Measurements from ENCODE around the gene MVD. TPM values are rescaled to one million over a fixed set of nuclear protein-coding genes. Genes with fewer than 3 reads are reported as not detected.

The MVD gene
- total and polyA plus RNA-seq, 2 of the 13 experiments (the other 11 are each of a cell fraction or from before 2014, with no cell fraction given) = 28.1 to 187 TPM

DNA sequence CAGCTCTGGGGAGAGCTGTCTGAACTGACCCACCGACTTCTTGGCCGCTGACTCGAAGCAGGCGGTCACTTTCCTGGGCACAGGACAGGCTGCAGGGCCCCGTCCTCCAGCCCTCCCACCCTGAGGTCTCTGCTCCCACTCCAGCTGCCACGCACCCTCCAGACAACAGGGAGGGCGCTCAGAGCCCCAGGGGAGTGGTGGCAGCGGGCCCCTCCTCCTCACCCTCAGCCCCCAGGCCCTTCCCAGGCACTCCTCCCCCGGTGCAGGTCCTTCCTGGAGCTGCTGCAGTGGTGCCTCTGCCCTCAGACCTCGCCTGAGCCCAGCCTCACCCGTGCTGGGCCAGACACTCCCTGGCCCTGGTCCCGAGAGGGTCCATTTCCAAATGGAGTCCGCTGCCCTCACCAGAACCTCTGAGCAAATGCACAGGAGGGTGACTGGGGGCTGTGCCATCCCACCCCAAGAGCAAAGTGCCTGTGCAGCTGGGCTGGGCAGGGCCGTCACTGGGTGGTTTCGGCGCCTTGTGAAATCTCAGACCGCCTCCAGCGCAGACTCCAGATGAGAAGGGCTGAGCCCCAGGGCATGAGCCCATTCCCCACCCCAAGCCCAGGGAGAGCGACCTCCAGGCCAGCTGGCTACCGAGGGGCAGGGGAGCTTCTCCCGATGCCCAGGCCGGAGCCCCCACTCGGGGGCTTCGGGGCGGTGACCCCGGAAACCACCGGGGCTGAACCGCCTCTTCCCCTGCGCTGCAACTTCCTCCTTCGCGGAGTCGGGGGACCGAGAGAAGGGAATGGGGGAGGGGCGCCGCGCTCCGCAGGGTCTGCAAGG is 12.8 kb downstream of the MVD start (continued):
- TF ChIP-seq ZNF7 (CRISPR knock-in tag; IDR thresholded peaks at IDR 0.05) (no peak), ZNF331 (CRISPR knock-in tag; IDR thresholded peaks at IDR 0.05) (0 out of 2 replicates have a peak, but pooled peaks have one; percentile 12), ZFP82 (CRISPR knock-in tag; IDR thresholded peaks at IDR 0.05; ENCODE audit: borderline replicate concordance) (no peak), NONO (IDR thresholded peaks at IDR 0.05) (no peak), NONO (CRISPR knock-in tag; conservative IDR thresholded peaks at IDR 0.05) (peak; percentile 2; the same call in 1 of the 2 replicates), CBX2 (IDR thresholded peaks at IDR 0.05; ENCODE audit: low read depth, low read length) (no peak), CBX2 (CRISPR knock-in tag; IDR thresholded peaks at IDR 0.05; ENCODE audit: low read depth) (no peak), BORCS8-MEF2B (CRISPR knock-in tag; IDR thresholded peaks at IDR 0.05) (0 out of 2 replicates have a peak, but pooled peaks have one; percentile 33)
- TF ChIP-seq, protein P1, sequence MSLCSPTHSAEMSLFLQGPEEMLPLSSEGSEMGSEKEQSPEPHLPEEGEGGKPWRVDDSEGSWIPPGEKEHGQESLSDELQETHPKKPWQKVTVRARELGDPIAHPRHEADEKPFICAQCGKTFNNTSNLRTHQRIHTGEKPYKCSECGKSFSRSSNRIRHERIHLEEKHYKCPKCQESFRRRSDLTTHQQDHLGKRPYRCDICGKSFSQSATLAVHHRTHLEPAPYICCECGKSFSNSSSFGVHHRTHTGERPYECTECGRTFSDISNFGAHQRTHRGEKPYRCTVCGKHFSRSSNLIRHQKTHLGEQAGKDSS (CRISPR knock-in tag; IDR thresholded peaks at IDR 0.05; ENCODE audit: borderline replicate concordance, low read depth) = 0 out of 2 replicates have a peak, but pooled peaks have one; percentile 86
- TF ChIP-seq, protein P2, sequence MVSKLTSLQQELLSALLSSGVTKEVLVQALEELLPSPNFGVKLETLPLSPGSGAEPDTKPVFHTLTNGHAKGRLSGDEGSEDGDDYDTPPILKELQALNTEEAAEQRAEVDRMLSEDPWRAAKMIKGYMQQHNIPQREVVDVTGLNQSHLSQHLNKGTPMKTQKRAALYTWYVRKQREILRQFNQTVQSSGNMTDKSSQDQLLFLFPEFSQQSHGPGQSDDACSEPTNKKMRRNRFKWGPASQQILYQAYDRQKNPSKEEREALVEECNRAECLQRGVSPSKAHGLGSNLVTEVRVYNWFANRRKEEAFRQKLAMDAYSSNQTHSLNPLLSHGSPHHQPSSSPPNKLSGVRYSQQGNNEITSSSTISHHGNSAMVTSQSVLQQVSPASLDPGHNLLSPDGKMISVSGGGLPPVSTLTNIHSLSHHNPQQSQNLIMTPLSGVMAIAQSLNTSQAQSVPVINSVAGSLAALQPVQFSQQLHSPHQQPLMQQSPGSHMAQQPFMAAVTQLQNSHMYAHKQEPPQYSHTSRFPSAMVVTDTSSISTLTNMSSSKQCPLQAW (CRISPR knock-in tag; IDR thresholded peaks at IDR 0.05) = peak; percentile 72
- TF ChIP-seq, protein P3, sequence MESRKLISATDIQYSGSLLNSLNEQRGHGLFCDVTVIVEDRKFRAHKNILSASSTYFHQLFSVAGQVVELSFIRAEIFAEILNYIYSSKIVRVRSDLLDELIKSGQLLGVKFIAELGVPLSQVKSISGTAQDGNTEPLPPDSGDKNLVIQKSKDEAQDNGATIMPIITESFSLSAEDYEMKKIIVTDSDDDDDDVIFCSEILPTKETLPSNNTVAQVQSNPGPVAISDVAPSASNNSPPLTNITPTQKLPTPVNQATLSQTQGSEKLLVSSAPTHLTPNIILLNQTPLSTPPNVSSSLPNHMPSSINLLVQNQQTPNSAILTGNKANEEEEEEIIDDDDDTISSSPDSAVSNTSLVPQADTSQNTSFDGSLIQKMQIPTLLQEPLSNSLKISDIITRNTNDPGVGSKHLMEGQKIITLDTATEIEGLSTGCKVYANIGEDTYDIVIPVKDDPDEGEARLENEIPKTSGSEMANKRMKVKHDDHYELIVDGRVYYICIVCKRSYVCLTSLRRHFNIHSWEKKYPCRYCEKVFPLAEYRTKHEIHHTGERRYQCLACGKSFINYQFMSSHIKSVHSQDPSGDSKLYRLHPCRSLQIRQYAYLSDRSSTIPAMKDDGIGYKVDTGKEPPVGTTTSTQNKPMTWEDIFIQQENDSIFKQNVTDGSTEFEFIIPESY (CRISPR knock-in tag; IDR thresholded peaks at IDR 0.05) = no peak
- TF ChIP-seq, protein P4, sequence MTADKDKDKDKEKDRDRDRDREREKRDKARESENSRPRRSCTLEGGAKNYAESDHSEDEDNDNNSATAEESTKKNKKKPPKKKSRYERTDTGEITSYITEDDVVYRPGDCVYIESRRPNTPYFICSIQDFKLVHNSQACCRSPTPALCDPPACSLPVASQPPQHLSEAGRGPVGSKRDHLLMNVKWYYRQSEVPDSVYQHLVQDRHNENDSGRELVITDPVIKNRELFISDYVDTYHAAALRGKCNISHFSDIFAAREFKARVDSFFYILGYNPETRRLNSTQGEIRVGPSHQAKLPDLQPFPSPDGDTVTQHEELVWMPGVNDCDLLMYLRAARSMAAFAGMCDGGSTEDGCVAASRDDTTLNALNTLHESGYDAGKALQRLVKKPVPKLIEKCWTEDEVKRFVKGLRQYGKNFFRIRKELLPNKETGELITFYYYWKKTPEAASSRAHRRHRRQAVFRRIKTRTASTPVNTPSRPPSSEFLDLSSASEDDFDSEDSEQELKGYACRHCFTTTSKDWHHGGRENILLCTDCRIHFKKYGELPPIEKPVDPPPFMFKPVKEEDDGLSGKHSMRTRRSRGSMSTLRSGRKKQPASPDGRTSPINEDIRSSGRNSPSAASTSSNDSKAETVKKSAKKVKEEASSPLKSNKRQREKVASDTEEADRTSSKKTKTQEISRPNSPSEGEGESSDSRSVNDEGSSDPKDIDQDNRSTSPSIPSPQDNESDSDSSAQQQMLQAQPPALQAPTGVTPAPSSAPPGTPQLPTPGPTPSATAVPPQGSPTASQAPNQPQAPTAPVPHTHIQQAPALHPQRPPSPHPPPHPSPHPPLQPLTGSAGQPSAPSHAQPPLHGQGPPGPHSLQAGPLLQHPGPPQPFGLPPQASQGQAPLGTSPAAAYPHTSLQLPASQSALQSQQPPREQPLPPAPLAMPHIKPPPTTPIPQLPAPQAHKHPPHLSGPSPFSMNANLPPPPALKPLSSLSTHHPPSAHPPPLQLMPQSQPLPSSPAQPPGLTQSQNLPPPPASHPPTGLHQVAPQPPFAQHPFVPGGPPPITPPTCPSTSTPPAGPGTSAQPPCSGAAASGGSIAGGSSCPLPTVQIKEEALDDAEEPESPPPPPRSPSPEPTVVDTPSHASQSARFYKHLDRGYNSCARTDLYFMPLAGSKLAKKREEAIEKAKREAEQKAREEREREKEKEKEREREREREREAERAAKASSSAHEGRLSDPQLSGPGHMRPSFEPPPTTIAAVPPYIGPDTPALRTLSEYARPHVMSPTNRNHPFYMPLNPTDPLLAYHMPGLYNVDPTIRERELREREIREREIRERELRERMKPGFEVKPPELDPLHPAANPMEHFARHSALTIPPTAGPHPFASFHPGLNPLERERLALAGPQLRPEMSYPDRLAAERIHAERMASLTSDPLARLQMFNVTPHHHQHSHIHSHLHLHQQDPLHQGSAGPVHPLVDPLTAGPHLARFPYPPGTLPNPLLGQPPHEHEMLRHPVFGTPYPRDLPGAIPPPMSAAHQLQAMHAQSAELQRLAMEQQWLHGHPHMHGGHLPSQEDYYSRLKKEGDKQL (CRISPR knock-in tag; IDR thresholded peaks at IDR 0.05; ENCODE audit: low read depth) = no peak
- TF ChIP-seq, protein P5, sequence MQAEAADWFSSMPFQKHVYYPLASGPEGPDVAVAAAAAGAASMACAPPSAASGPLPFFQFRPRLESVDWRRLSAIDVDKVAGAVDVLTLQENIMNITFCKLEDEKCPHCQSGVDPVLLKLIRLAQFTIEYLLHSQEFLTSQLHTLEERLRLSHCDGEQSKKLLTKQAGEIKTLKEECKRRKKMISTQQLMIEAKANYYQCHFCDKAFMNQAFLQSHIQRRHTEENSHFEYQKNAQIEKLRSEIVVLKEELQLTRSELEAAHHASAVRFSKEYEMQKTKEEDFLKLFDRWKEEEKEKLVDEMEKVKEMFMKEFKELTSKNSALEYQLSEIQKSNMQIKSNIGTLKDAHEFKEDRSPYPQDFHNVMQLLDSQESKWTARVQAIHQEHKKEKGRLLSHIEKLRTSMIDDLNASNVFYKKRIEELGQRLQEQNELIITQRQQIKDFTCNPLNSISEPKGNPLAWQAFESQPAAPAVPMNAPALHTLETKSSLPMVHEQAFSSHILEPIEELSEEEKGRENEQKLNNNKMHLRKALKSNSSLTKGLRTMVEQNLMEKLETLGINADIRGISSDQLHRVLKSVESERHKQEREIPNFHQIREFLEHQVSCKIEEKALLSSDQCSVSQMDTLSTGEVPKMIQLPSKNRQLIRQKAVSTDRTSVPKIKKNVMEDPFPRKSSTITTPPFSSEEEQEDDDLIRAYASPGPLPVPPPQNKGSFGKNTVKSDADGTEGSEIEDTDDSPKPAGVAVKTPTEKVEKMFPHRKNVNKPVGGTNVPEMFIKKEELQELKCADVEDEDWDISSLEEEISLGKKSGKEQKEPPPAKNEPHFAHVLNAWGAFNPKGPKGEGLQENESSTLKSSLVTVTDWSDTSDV (CRISPR knock-in tag; IDR thresholded peaks at IDR 0.05) = 0 out of 2 replicates have a peak, but pooled peaks have one; percentile 81

All from HepG2 (cell line).